Suppressor macrophage (primary cell): Measurements from ENCODE around the gene CPOX.
"Not testable (repeated sequence)": the region's sequence is repeated elsewhere in the genome, so short reads cannot be mapped to it uniquely, and the experiment has no call there.

Source experiments
- DNase-seq, 4 experiments: peaks; one replicate each; pipeline ENCODE4 v3.0.0-alpha.2; 2020 to 2022
- total RNA-seq, 17 experiments: gene quantifications; one replicate each; lab custom pipeline; 2026; ENCODE audit warnings: mixed read lengths in 6 of 17, inconsistent platforms in 3 of 17; lab: John Stamatoyannopoulos, UW

CPOX gene
- total RNA-seq = 6.0 to 42.6 (median 28.0) reads per million in 17 experiments

DNA sequence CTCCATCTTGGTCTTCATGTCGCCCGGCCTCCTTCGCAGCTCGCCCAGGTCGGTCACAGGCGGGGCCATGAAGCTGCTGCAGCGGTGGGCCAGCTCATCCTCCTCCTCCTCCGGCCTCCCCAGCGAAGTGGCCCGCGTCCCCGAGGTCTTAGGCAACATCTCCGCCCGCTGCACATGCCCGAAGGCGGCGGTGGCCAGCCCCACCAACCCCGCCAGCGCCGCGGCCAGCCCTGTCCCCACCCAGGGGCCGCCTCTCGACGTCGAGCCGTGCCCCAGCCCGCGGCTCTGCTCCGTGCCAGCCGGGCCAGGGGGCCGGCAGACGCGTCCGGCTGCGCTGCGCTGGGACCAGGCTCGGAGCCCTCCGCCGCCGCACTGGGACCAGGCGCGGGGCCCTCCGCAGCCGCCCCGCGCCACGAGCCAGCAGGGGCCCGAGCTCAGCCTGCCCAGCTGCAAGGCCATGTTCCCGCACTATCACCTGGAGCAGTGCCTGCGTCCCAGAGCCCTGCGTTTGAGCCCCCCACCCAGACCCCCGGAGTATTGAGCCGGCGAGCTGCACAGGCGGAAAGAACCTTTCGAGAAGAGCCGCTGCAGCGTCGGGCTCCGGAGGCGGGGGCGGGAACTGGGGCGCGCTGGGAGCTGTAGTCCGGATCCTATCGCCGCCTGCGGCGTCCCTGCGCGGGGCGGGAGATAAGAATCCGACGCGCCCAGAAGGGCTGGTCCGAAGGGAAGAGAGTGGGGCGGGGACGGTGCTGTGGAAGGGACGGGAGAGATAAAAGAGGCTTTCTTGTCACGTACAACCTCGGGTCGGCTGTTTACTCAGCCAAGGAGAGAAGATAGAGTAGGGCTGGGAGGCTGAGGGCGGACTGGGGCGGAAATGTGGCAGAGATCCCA is at the start of gene CPOX:
TSS of gene CPOX (minus strand) at position 566 of the 891 bp plus-strand sequence. CDS start at position 459, 107 bp downstream.
- peak; percentile 90 to 96 (median 92) for DNase-seq

GRCh38 chr3:98642769-98643168 is 49.4 kb upstream of the CPOX start:
- DNase-seq = not testable (repeated sequence)

- not testable (repeated sequence) for DNase-seq
Measured at GRCh38 chr3:98641756-98642155, 48.3 kb upstream of the CPOX start.

DNA sequence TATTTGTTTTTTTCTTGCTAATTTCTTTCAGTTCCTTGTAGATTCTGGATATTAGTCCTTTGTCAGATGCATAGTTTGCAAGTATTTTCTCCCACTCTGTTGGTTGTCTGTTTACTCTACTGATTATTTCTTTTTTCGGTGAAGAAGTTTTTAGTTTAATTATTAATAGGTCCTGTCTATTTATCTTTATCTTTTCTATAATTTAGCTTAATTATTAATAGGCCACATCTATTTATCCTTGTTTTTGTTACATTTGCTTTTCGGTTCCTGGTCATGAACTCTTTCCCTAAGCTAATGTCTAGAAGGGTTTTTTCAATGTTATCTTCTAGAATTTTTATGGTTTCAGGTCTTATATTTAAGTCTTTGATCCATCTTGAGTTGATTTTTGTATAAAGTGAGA is 45.1 kb upstream of the CPOX start:
- DNase-seq = not testable (repeated sequence)

DNA sequence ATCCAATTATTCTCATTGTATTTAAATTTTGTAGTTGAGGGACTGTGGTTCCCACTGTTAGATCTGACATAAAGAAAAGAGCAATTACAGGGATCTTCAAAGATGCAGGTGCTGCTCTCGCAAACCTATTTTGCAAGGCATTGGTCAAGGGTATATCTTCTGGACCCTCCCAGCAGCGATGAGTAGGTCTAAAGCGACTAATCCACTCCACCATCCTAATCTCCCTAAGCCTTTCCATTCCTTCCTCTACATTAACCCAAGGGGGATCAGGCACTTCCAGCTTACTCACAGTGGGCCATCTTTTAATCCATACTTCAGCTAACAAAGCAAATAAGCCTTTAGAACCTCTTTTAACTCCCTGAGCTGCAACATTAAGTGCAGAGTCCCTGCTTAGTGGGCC is 37.0 kb upstream of the CPOX start:
- no peak for DNase-seq

DNA sequence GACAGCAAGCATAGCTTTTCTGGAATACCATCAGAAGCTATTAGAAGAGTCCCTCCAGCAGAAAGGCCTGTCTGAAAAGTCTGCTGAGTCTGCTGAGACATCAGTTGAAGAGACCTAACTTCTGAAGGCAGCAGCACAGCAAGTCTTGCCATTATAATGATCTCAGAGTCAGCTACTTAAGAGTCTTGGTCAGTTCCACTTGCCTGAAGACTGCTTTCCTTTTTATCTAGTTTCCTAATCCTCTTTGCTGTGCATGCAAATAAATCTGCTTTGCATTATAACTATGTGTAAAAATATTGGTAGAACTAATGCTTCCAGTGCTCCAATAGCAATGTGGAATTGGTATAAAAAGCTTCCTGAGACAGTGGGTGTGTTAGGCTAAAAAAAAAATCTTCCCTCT is 34.9 kb upstream of the CPOX start:
- DNase-seq = no peak

GRCh38 chr3:98626151-98626550 is 32.7 kb upstream of the CPOX start:
- DNase-seq = no peak

DNA sequence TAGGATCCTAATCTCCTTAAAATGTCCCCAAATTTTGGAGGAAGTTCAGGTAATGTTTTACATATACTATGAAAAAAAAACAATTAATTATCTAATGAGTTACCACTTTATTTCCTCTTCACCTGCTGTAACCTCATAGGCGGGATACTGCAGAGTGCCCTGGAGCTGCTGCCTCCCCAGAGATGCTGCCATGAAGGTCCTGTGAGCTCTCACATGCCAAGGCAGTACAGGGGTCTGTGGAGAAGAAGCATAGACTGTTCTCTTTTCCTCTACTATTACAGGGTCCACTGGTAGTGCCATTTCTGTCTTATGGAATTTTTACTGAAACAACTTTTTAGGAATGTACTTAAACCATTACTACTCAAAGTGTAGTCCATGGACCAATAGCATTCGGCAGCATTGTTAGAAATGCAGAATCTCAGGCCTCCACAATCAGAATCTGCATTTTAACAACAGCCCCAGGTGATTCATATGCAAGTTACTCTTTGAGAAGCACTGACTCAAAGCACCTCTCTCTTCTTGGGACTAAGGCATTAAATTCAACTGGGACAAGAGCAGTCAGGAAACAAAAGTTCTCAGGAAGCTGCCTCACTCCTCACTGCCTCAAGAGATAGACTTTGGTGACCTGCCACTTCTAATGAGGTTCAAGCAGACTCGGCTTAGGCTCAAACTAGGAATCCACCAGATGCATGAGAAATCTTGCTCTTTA is 30.3 kb upstream of the CPOX start:
- no peak for DNase-seq

GRCh38 chr3:98617841-98618240 is 24.4 kb upstream of the CPOX start:
- no peak for DNase-seq

DNA sequence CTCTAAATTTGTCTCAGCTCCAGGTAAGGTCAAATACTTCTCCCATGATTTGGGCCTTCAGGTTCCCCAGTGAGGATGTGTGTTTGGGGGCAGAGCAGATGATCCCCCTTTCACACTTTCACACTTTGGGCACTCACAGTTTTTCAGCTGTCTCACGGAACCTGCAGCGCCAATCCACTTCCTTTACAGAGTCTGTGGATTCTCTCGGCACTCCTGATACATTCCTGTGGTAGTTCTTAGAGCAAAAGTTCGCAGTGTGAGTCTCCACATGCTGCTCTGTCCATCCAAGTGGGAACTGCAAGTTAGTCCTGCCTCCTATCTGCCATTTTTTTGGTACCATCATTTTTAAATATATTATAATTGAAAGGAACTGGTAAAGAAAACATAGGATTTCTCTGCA is 20.2 kb upstream of the CPOX start:
- peak in 1 of 4 experiments; percentile 17 for DNase-seq

DNA sequence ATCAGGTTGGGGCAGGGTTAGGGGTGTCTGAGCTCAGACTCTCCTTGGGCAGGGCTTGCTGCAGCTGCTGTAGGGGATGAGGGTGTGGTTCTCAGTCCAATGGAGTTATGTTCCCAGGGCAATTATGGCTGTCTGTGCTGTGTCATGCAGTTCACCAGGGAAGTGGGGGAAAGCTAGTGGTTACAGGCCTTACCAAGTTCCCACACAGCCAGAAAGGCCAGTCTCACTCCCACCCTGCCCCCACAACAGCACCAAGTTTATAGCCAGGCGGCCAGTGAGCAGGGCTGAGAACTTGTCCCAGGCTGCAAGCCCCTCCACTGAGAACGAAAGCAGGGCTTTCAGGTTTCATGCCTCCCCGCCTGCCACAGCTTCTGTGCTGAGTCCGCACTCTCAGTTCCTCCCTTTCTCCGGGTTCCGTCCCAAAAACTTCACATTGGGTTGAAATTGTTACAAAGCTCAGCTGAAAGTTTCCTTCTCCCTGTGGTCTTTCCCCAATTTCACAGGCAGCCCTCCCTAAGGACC is 19.6 kb upstream of the CPOX start:
- DNase-seq = peak; percentile 57 to 78 (median 66)

GRCh38 chr3:98612587-98612986 is 19.2 kb upstream of the CPOX start:
- peak in 2 of 4 experiments; percentile 11 to 25 for DNase-seq

DNA sequence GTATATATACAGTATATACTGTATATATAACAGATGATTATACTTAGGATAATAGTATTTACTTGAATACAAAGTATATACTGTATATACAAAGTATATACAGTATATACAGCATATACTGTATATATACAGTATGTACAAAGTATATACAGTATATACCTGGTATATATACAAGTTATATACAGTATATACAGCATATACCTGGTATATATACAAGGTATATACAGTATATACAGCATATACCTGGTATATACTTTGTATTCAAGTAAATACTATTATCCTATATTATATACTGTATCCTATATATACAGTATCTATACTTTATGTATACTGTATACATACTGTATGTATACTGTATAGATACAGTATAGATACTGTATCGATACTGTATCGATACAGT is 14.6 kb upstream of the CPOX start:
- DNase-seq = no peak

DNA sequence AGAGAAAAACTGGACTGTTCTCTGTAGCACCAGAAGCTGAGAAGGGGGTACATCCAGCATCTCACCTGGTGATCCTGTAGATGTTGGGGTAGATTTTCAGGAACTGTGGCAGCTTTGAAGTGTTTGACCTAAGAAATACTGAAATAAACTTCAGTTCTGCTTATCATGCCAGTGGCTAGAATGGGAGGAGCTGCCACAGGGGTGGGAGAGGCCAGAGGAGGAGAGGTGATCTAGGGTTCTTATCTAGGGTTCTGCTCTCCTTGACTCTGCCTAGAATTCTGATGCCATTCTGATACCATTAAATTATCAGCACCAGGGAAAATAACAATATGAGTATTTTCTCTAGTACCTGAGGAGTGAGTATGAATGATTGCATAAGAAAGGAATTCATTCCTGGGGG is 10.2 kb upstream of the CPOX start:
- DNase-seq = peak in 1 of 4 experiments; percentile 9

GRCh38 chr3:98602078-98602678 is 8.8 kb upstream of the CPOX start:
- peak; percentile 52 to 85 (median 66) for DNase-seq

- no peak for DNase-seq
Measured at GRCh38 chr3:98601180-98601579, 7.8 kb upstream of the CPOX start.

GRCh38 chr3:98600412-98601095 is 7.1 kb upstream of the CPOX start:
- peak in 2 of 4 experiments; percentile 36 to 41 for DNase-seq

DNA sequence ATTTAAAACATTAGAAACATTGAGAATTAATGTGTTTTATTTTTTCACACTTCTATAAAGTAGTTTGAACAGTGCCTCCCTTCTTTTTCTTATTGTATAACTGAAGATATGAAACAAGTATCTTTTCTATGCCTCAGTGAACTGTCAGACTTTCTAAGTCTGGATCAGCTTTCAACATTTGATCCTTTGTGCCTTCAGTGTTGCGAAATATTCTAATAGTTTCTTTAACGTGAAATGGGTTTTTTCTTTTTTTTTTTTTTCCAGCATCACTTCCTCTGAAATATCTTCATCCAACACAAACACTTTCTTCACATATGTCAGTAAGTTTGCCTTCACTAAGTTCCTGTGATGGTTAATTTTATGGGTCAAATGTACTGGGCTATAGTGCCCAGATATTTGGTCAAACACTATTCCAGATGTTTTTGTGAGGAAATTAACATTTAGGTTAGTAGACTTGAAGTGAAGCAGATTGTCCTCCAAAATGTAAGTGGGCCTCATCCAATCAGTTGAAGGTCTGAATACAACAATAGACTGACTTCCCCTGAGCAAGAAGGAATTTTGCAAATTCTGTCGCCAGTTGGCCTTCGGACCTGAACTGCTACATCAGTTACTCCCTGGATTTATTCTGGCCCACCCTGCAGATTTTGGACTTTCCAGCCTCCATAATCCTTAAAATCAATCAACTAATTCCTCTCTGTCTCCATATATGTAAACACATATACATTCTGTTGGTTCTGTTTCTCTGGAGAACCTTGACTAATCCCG is 6.4 kb upstream of the CPOX start:
- DNase-seq = peak in 2 of 4 experiments; percentile 20 to 29

DNA sequence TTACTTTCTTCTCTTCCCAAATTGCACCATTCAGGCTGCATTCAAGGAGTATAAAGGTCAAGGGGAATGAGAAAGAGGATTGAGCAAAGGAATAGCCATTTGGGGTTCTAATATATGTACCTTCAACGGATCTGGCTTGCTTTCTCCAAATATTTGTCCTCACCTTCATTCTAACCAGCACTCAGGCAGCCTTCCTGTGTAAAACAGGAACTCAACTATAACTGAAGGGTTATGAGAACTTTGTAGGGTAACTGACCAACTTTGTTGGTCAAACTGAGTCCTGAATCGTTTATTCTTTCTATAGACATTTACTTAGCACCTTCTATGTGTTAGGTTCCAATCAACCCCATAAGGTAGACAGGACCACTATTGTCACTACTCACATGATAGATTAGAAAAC is 5.1 kb upstream of the CPOX start:
- peak in 1 of 4 experiments; percentile 5 for DNase-seq

DNA sequence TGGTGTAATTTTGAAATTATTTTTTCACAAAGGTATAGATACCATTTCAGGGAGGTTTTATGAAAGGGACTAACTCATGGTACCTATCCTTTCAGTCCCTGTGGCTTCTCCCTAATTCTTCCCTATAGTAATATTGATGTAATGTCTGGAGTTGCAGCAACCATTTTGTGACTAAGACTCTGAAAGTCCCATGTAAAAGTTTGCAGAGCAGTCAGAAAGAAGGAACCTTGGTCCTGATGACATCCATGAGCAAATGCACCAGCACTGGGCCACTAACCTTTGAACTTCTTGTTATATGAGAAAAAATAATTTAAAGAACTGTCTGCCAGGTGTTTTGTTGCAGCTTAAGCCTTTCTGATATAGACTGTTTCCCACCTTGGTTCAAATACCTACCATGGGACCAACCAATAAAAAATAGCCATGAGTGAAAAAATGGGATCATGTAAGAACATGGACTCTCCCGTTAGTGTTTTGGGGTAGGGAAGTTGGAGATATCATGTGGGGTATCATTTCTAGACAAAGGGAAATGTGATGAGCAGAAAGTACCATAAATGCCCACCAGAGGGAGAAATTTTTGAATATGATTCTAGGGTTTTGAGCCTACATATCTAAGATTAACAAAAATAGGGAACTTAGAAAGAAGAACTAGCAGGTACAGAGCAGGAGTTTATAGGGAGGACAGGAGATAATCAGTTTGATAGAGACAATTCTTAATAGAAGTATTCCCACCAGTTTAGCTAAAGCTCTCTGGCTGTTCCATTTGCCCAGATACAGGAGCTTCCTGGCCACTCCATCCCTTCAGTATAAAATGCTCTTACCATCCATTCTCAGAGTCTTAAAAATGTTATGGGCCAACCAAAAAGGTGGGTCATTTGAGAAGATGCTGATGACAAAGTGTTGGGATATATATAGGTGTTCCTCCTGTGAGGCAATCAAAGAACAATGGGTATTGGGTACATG is 3.4 kb upstream of the CPOX start:
- DNase-seq = peak; percentile 46 to 82 (median 78)
